Spinal cord (tissue), 10 donors: ENCODE data around the gene TCTN1. TPM values are rescaled to one million over a fixed set of nuclear protein-coding genes. Genes with fewer than 3 reads are reported as not detected.
"Not testable (repeated sequence)": the region's sequence is repeated elsewhere in the genome, so short reads cannot be mapped to it uniquely, and the experiment has no call there.

Experiments
- DNase-seq, 6 donors: peaks; one replicate each; pipeline versions ENCODE4 v3.0.0 to v3.0.0-alpha.2; 2013 to 2015; ENCODE audit warnings: low spot score in 6 of 6, low read depth in 4 of 6
- H3K27ac ChIP-seq: one replicate; pipeline ENCODE4 v1.5.1; 2013; ENCODE audit warnings: low read depth, low read length, control low read depth
- H3K27me3 ChIP-seq: one replicate; pipeline ENCODE4 v1.6.1; 2013; ENCODE audit warnings: low read length; ENCODE audit not compliant: control insufficient read depth, insufficient read depth
- H3K36me3 ChIP-seq: one replicate; pipeline ENCODE4 v1.6.1; 2013; ENCODE audit warnings: low read length; ENCODE audit not compliant: control insufficient read depth, insufficient read depth
- H3K4me1 ChIP-seq: one replicate; pipeline ENCODE4 v1.6.1; 2013; ENCODE audit warnings: low read length; ENCODE audit not compliant: control insufficient read depth, insufficient read depth
- H3K4me3 ChIP-seq: one replicate; pipeline ENCODE4 v1.5.1; 2013; ENCODE audit warnings: low read depth, low read length, control low read depth
- H3K9me3 ChIP-seq: one replicate; pipeline ENCODE4 v1.6.1; 2013; ENCODE audit warnings: low read length; ENCODE audit not compliant: control insufficient read depth, insufficient read depth
- WGBS: methylation state at CpG from one replicate; pipeline ENCODE4 v1.1.5; 2013; ENCODE audit warnings: missing lambda C conversion rate; ENCODE audit not compliant: insufficient coverage; 5-methylcytosine and 5-hydroxymethylcytosine counted together
- polyA plus RNA-seq, 2 donors: library from polyadenylated mRNA; unstranded; fragments of 120-200 nt; gene quantifications; one replicate each; pipeline ENCODE4 v1.2.1, GENCODE V29; 2013; ENCODE audit not compliant: insufficient read length in 2 of 2
- total RNA-seq, 2 donors: library from RNA; depleted of rRNA in 1 of 2; stranded (reverse); fragments of 120-200 nt in 1 of 2; fragments of >200 nt in 1 of 2; gene quantifications; one replicate each; pipeline versions ENCODE4 v1.2.3 to v1.2.4, GENCODE V29; 2013 to 2014
- donor health status: healthy.

The TCTN1 gene
- total and polyA plus RNA-seq, 4 donors = 48.1 to 106 (median 65.0) TPM

- Histone ChIP-seq H3K36me3 (no peaks in the 10 kb centered on the region), H3K27ac (no peak overlapping the region), H3K4me1 (no peaks in the 10 kb centered on the region), H3K4me3 (no peak overlapping the region), H3K9me3 (no peaks in the 10 kb centered on the region), H3K27me3 (no peaks in the 10 kb centered on the region)
- no peak for DNase-seq
- WGBS = 100% methylated on average over 1 of the region's 4 CpGs
Measured at GRCh38 chr12:110599334-110599733, 14.6 kb upstream of the TCTN1 start.

DNA sequence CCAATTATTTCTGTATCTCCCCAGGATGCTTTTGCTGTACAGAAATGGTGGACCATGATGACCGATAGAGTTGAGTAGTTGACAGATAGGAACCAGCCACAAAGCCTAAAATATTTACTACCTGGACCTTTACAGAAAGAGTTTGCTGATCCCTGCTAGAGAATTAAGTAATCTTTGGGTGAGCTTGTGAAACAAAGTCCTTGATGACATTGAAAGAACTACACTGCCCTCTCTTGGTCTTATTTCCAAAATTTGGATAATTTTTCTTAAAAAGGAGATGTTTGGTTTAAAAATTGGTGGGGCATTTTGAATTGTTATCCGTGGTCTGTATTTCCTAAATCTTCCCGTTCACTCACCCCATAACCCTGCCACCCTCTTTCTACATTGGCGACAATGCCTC lies 13.7 kb upstream of the TCTN1 start:
- Histone ChIP-seq H3K27me3 (no peaks in the 10 kb centered on the region), H3K9me3 (no peaks in the 10 kb centered on the region), H3K27ac (no peak overlapping the region), H3K4me1 (no peaks in the 10 kb centered on the region), H3K36me3 (no peaks in the 10 kb centered on the region), H3K4me3 (no peak overlapping the region)
- no CpG with 5 or more reads among the region's 4 CpGs for WGBS
- DNase-seq = peak in 3 of 6 donors; percentile 9 to 78 (median 67)

DNA sequence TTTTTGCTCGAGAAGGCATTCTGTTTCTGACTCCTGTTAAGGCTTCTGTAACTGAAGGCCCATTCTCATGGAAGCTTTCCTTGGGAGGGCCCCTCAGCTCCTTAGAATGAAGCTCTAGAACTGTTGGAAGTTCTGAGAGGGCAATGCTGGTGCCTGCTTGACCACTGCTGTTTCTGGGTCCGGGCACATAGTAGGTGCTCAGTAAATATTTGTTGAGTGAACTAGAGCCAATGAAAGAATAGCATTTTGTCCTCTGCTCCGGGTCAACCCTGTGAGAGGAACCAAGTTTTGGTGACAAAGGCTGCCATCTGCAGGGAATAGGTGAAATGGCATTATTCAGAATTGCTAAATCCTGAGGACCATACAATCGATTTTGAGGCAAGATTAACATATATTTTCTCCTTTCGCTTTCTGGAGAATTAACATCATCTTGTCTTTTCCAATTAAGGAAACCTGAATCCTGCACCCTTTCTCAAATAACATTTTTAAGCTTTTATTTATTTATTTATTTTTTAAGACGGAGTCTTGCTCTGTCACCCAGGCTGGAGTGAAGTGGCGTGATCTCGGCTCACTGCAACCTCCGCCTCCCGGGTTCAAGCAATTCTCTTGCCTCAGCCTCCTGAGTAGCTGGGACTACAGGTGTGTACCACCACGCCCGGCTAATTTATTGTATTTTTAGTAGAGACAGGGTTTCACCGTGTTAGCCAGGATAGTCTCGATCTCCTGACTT lies 11.7 kb upstream of the TCTN1 start:
- not testable (repeated sequence) for H3K4me1 ChIP-seq, H3K27ac ChIP-seq, H3K9me3 ChIP-seq, H3K4me3 ChIP-seq, H3K36me3 ChIP-seq, H3K27me3 ChIP-seq
- WGBS = 73% methylated on average over 8 of the region's 14 CpGs
- DNase-seq = peak in 3 of 6 donors; percentile 31 to 75 (median 58)

GRCh38 chr12:110606253-110606611 lies 7.7 kb upstream of the TCTN1 start:
- H3K4me3 ChIP-seq = no peak overlapping the region
- 95% methylated on average over 7 of the region's 8 CpGs for WGBS
- no peak for DNase-seq
- H3K4me1 ChIP-seq = no peaks in the 10 kb centered on the region
- no peak overlapping the region for H3K27ac ChIP-seq
- H3K27me3 ChIP-seq = no peaks in the 10 kb centered on the region
- H3K36me3 ChIP-seq = no peaks in the 10 kb centered on the region
- no peaks in the 10 kb centered on the region for H3K9me3 ChIP-seq

GRCh38 chr12:110613071-110613770 lies 708 bp upstream of the TCTN1 start:
- H3K27ac ChIP-seq = peak overlapping the region; percentile 44
- H3K4me1 ChIP-seq = peaks cover 10% of the 10 kb centered on the region
- H3K36me3 ChIP-seq = peaks cover 4% of the 10 kb centered on the region
- H3K4me3 ChIP-seq = peak overlapping the region; percentile 78
- WGBS = 70% methylated on average over 5 of the region's 23 CpGs
- peak in 1 of 6 donors; percentile 6 for DNase-seq
- no peaks in the 10 kb centered on the region for H3K27me3 ChIP-seq
- H3K9me3 ChIP-seq = no peaks in the 10 kb centered on the region

GRCh38 chr12:110615171-110615570 lies 1.2 kb downstream of the TCTN1 start:
- WGBS = 94% methylated on average over 5 of the region's 8 CpGs
- H3K4me3 ChIP-seq = no peak overlapping the region
- no peaks in the 10 kb centered on the region for H3K9me3 ChIP-seq
- no peaks in the 10 kb centered on the region for H3K27me3 ChIP-seq
- DNase-seq = no peak
- H3K36me3 ChIP-seq = peaks cover 7% of the 10 kb centered on the region
- H3K27ac ChIP-seq = no peak overlapping the region
- H3K4me1 ChIP-seq = peaks cover 10% of the 10 kb centered on the region

DNA sequence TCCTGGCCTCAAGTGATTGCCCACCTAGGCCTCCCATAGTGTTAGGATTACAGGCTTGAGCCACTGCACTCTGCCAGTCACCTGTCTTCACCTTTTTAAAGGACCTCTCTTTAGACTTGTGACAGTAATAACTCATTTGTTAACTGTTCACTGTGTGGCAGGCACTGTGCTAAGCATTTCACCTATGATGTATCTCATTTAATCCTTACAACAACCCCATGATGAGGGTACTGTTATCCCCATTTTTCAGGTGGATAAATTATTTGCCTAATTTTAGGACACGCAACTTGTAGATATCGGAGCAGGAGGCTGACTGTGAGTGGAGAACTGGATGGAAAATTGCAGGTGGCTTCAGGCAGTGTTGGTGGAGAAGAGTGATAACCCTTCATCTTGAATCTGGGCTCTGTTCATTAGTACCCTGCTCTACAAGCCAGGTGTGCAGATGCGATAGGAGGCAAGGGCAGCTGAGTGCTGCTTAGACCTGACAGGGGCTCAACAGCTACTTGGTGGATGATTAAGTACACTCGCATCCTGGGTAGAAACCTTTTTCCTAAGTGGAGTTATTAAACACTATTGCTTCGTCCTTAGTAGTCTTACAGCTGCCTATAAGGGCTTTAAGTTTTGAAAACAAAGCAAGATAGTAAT lies 2.7 kb downstream of the TCTN1 start:
- WGBS = 100% methylated on average over 3 of the region's 5 CpGs
- Histone ChIP-seq H3K9me3 (no peaks in the 10 kb centered on the region), H3K4me3 (no peak overlapping the region), H3K27ac (no peak overlapping the region), H3K36me3 (peaks cover 7% of the 10 kb centered on the region), H3K27me3 (no peaks in the 10 kb centered on the region), H3K4me1 (peaks cover 10% of the 10 kb centered on the region)
- no peak for DNase-seq

GRCh38 chr12:110619534-110619953 lies 5.6 kb downstream of the TCTN1 start:
- no peaks in the 10 kb centered on the region for H3K27me3 ChIP-seq
- H3K4me3 ChIP-seq = no peak overlapping the region
- no peak overlapping the region for H3K27ac ChIP-seq
- 50% methylated on average over 2 of the region's 4 CpGs for WGBS
- no peaks in the 10 kb centered on the region for H3K4me1 ChIP-seq
- no peaks in the 10 kb centered on the region for H3K9me3 ChIP-seq
- peaks cover 26% of the 10 kb centered on the region for H3K36me3 ChIP-seq
- DNase-seq = no peak

- WGBS = 94% methylated on average over 1 of the region's 3 CpGs
- Histone ChIP-seq H3K36me3 (peaks cover 29% of the 10 kb centered on the region), H3K4me3 (no peak overlapping the region), H3K27me3 (no peaks in the 10 kb centered on the region), H3K9me3 (no peaks in the 10 kb centered on the region), H3K4me1 (no peaks in the 10 kb centered on the region), H3K27ac (no peak overlapping the region)
- DNase-seq = no peak
Measured at GRCh38 chr12:110622582-110622981, 8.7 kb downstream of the TCTN1 start.
